Measurements from ENCODE around the gene LRRK2.

Gene LRRK2

DNA sequence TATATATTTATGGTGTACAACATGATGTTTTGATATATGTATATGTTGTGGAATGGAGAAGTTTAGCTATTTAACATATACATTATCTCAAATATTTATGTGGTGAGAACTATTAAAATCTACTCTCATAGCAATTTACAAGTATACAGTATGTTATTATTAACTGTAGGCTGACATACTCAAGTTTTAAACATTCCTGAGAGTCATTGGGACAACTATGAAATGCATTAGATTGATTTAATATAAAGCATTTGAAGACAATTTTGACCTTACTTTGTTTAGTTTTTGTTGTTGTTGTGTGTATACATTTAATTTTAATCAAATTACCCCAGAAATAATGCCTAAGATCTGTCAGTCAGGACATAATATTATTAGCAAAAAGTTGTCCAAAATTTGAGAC, 99.5 kb downstream of the LRRK2 start:
- in situ Hi-C loops (cut with HindIII; ENCODE audit: low sequenced_read_pairs) = no loop called here
- TF ChIP-seq, protein P1, sequence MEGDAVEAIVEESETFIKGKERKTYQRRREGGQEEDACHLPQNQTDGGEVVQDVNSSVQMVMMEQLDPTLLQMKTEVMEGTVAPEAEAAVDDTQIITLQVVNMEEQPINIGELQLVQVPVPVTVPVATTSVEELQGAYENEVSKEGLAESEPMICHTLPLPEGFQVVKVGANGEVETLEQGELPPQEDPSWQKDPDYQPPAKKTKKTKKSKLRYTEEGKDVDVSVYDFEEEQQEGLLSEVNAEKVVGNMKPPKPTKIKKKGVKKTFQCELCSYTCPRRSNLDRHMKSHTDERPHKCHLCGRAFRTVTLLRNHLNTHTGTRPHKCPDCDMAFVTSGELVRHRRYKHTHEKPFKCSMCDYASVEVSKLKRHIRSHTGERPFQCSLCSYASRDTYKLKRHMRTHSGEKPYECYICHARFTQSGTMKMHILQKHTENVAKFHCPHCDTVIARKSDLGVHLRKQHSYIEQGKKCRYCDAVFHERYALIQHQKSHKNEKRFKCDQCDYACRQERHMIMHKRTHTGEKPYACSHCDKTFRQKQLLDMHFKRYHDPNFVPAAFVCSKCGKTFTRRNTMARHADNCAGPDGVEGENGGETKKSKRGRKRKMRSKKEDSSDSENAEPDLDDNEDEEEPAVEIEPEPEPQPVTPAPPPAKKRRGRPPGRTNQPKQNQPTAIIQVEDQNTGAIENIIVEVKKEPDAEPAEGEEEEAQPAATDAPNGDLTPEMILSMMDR (IDR thresholded peaks at IDR 0.05; ENCODE audit: low read depth, low read length) = no peak
- DNase-seq (ENCODE audit: low read depth, low spot score) = no peak
- H3K4me3 ChIP-seq (ENCODE audit: low read depth, low read length) = no peak overlapping the region

DNA sequence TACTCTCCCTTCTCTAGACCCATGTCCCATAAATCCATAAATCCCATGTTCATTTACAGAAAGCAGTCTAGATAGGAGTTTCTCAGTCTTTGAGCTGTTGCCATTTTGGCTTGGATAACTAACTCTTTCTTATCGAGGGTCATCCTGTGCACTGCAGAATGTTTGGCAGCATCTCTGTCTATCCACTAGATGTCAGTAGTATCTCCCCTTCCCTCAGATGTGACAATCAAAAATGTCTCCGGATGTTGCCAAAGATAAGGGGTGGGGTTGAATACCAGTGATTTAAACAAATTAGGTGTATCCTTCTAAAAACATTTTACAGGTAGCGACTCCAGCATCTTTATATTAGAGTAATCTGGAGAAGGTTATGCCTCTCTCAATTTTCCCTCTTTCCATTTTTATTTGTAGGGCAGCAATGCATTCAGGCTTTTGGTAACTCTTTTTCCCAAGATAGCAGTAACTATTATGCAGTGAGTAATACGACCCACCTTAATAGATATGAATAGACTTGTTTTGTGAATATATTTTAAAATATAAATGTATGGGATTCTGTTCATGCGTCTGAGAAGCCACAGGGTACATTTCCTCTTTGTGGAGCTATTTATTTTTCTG, 100.7 kb downstream of the LRRK2 start:
- H3K4me3 ChIP-seq (ENCODE audit: low read depth, low read length) = no peak overlapping the region
- DNase-seq (ENCODE audit: low read depth, low spot score) = peak; percentile 14
- in situ Hi-C loops (cut with HindIII; ENCODE audit: low sequenced_read_pairs) = no loop called here
- TF ChIP-seq, protein P1 (IDR thresholded peaks at IDR 0.05; ENCODE audit: low read depth, low read length) = peak; percentile 66

- DNase-seq (ENCODE audit: low read depth, low spot score) = no peak
- in situ Hi-C loops (cut with HindIII; ENCODE audit: low sequenced_read_pairs) = no loop called here
- TF ChIP-seq, protein P1 (IDR thresholded peaks at IDR 0.05; ENCODE audit: low read depth, low read length) = no peak
- no peak overlapping the region for H3K4me3 ChIP-seq (ENCODE audit: low read depth, low read length)
Observed at GRCh38 chr12:40327535-40327934, 102.7 kb downstream of the LRRK2 start.

DNA sequence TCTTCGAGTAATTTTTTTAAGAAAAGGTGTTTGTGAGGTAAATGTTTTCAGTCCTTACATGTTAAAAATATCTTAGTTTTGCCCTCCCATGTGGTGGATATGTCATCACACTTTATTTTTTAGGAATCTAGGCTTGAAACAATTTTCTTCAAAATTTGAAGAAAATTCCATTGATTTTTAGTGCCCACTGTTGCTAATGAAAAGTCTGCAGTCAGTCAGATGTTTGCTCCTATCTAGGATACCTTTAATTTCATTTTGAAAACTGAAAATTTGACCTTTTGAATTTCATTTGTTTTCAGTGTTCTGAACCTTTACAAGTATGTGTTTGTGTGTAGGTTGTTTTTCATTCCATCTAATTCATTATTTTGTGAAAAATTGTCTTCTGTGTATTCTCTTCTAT, 105.4 kb downstream of the LRRK2 start:
- in situ Hi-C loops (cut with HindIII; ENCODE audit: low sequenced_read_pairs) = no loop called here
- no peak overlapping the region for H3K4me3 ChIP-seq (ENCODE audit: low read depth, low read length)
- TF ChIP-seq, protein P1 (IDR thresholded peaks at IDR 0.05; ENCODE audit: low read depth, low read length) = no peak

DNA sequence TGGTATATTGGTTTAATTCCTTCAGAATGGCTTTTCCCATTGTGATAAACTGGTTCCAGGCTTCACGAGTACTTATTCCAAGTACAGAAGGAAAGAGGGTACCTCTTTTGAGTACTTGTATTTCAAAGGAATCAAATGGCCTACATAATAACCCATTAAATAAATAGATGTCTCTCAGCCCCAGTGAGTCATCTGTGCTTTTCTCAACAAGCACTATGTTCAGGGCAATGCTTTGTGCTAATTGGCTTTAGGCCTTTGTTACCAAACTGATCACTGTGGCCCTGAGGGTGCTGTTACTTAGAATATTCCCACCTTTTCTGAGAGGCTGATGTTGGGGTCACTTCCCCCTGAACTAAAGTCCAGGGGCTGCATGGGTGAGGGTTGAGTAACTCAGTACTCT, 107.1 kb downstream of the LRRK2 start:
- in situ Hi-C loops (cut with HindIII; ENCODE audit: low sequenced_read_pairs) = no loop called here
- no peak for DNase-seq (ENCODE audit: low read depth, low spot score)
- TF ChIP-seq, protein P1 (IDR thresholded peaks at IDR 0.05; ENCODE audit: low read depth, low read length) = no peak
- no peak overlapping the region for H3K4me3 ChIP-seq (ENCODE audit: low read depth, low read length)

More for the DNA sequence above, 105.4 kb downstream of the LRRK2 start:
- DNase-seq (ENCODE audit: low read depth, low spot score) = no peak

GRCh38 chr12:40335991-40336390, 111.2 kb downstream of the LRRK2 start:
- no peak for DNase-seq (ENCODE audit: low read depth, low spot score)
- in situ Hi-C loops (cut with HindIII; ENCODE audit: low sequenced_read_pairs) = no loop called here
- TF ChIP-seq, protein P1 (IDR thresholded peaks at IDR 0.05; ENCODE audit: low read depth, low read length) = no peak

More at GRCh38 chr12:40335991-40336390, 111.2 kb downstream of the LRRK2 start:
- H3K4me3 ChIP-seq (ENCODE audit: low read depth, low read length) = no peak overlapping the region
